CD8-positive, alpha-beta memory T cell (primary cell): ENCODE results near the gene PRDM2. TPM values are rescaled to one million over a fixed set of nuclear protein-coding genes. Genes with fewer than 3 reads are reported as not detected.
A peak's percentile ranks its signal among the peaks of the same experiment; 100 is the strongest.

Source experiments
- CTCF ChIA-PET: fragments of 350-600 bp; sonication (Branson Sonifier 250); formaldehyde crosslinking; loops from one replicate; lab custom pipeline; 2021; ENCODE audit warnings: antibody characterized with exemption; lab: Charles Lee
- POLR2A ChIA-PET: fragments of 350-600 bp; sonication (Branson Sonifier 250); formaldehyde crosslinking; loops from one replicate; lab custom pipeline; 2021; ENCODE audit warnings: antibody characterized with exemption; lab: Charles Lee
- DNase-seq, 5 donors: peaks; one replicate each; pipeline versions ENCODE4 v3.0.0 to v3.0.0-alpha.2; 2020 to 2022; ENCODE audit warnings: mixed read lengths in 1 of 5
- H3K27ac ChIP-seq: one replicate; pipeline ENCODE4 v1.7.0; 2013; ENCODE audit warnings: low read depth, mild to moderate bottlenecking, low read length, moderate library complexity
- H3K27me3 ChIP-seq: 2 replicates; pipeline ENCODE4 v1.7.0; 2013; ENCODE audit warnings: low read length, mild to moderate bottlenecking; ENCODE audit not compliant: insufficient read depth, poor library complexity, severe bottlenecking
- H3K36me3 ChIP-seq: 2 replicates; pipeline ENCODE4 v1.7.0; 2013; ENCODE audit warnings: mild to moderate bottlenecking, low read length, moderate library complexity; ENCODE audit not compliant: insufficient read depth
- H3K4me1 ChIP-seq: 2 replicates; pipeline ENCODE4 v1.7.0; 2013; ENCODE audit warnings: mild to moderate bottlenecking, low read length, moderate library complexity; ENCODE audit not compliant: insufficient read depth
- H3K4me3 ChIP-seq: 2 replicates; pipeline ENCODE4 v1.7.0; 2013; ENCODE audit warnings: mild to moderate bottlenecking, low read length
- H3K9me3 ChIP-seq: 2 replicates; pipeline ENCODE4 v1.7.0; 2013; ENCODE audit warnings: mild to moderate bottlenecking, low read length
- H3K27ac Mint-ChIP-seq, 8 donors: one replicate each; pipeline ENCODE4 v1.8.0; 2020 to 2021; ENCODE audit warnings: mixed read lengths in 8 of 8, mild to moderate bottlenecking in 6 of 8, inconsistent platforms in 3 of 8, moderate library complexity in 3 of 8
- H3K27me3 Mint-ChIP-seq, 2 donors: one replicate each; pipeline ENCODE4 v1.8.0; 2020 to 2021; ENCODE audit warnings: mixed read lengths in 2 of 2, mild to moderate bottlenecking in 1 of 2, moderate library complexity in 1 of 2
- H3K36me3 Mint-ChIP-seq, 3 donors: one replicate each; pipeline ENCODE4 v1.8.0; 2020 to 2021; ENCODE audit warnings: mixed read lengths in 3 of 3, inconsistent platforms in 1 of 3, mild to moderate bottlenecking in 1 of 3
- H3K4me1 Mint-ChIP-seq, 3 donors: one replicate each; pipeline ENCODE4 v1.8.0; 2020 to 2021; ENCODE audit warnings: mixed read lengths in 3 of 3, inconsistent platforms in 1 of 3, mild to moderate bottlenecking in 1 of 3
- H3K4me3 Mint-ChIP-seq, 7 donors: one replicate each; pipeline ENCODE4 v1.8.0; 2020 to 2021; ENCODE audit warnings: mixed read lengths in 7 of 7, mild to moderate bottlenecking in 6 of 7, moderate library complexity in 4 of 7, inconsistent platforms in 2 of 7
- H3K9me3 Mint-ChIP-seq, 5 donors: one replicate each; pipeline ENCODE4 v1.8.0; 2020 to 2022; ENCODE audit warnings: mixed read lengths in 5 of 5, mild to moderate bottlenecking in 3 of 5, moderate library complexity in 2 of 5, inconsistent platforms in 1 of 5
- polyA plus RNA-seq: library from polyadenylated mRNA; unstranded; fragments of 300-500 nt; fragmentation: Illumina TruSeq; gene quantifications from one replicate; pipeline ENCODE4 v1.2.3, GENCODE V29; 2021
- total RNA-seq, 2 experiments: library from RNA; stranded (reverse); gene quantifications; one replicate each; pipeline ENCODE4 v1.2.3, GENCODE V29; 2021

PRDM2 gene
- total and polyA plus RNA-seq, 3 experiments from 2014 or later = 24.4 to 70.1 (median 67.9) TPM

DNA sequence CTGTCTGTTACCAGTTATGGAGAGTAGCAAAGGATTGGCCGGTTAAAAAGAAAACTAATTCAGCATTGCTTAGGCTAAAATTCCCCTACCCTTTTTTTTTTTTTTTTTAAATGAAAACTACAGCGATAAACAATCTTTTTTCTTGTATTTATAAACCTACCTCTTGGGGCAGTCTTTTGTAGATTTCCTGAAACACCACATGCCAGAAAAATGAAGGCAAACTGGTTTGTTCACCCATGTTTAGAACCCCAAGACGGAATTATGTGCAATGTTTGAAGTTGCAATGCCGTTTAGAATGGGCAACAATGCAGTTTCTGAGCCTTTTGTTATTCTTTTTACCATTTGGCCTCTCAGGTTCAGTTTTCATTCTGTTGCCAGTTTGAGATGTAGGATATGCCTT is 59.1 kb downstream of the PRDM2 start:
- no peak overlapping the region for H3K27ac ChIP-seq
- DNase-seq = no peak
- peaks cover 0 to 46% (median 6%) of the 10 kb centered on the region in 3 donors for H3K36me3 Mint-ChIP-seq
- H3K4me3 Mint-ChIP-seq = peak overlapping the region in 4 of 7 donors; percentile 27 to 67 (median 48)
- peaks cover 90% of the 10 kb centered on the region for H3K4me1 ChIP-seq
- no peaks in the 10 kb centered on the region for H3K9me3 ChIP-seq
- H3K27me3 ChIP-seq = no peaks in the 10 kb centered on the region
- POLR2A ChIA-PET = interaction anchor here (0.7 kb wide), 1 partner anchor 10 kb away, joined by 3 read pairs; no protein-coding TSS in a partner anchor
- H3K9me3 Mint-ChIP-seq = no peaks in the 10 kb centered on the region
- H3K36me3 ChIP-seq = no peaks in the 10 kb centered on the region
- peaks cover 86 to 96% (median 92%) of the 10 kb centered on the region in 3 donors for H3K4me1 Mint-ChIP-seq
- H3K27me3 Mint-ChIP-seq = no peaks in the 10 kb centered on the region
- H3K27ac Mint-ChIP-seq = peak overlapping the region in 6 of 8 donors; percentile 20 to 58 (median 42)
- H3K4me3 ChIP-seq = no peak overlapping the region
- CTCF ChIA-PET = no interaction called here

DNA sequence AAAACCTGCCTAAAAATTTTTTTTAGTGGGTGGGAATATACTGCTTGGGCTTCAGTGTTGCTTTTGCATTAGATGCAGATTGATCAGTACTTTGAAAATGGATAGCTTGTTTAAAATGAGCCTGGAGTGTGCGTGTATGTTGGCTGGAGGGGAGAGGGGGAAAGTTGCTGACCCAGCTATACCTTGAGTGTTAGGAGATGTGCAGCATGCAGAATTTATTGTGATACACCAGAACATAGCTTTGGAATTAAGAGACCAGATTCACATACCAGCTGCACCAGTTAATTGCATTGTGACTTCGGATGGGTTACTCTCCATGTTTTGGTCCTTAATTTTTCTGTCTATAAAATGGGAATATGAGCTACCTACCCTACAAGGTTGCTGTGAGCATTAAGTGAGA is 60.4 kb downstream of the PRDM2 start:
- Histone ChIP-seq H3K27ac (no peak overlapping the region), H3K4me3 (no peak overlapping the region), H3K9me3 (no peaks in the 10 kb centered on the region), H3K4me1 (peaks cover 91% of the 10 kb centered on the region), H3K27me3 (no peaks in the 10 kb centered on the region), H3K36me3 (no peaks in the 10 kb centered on the region)
- CTCF ChIA-PET = interaction anchor here (1.3 kb wide), 1 partner anchor 11 kb away, joined by 4 read pairs; no protein-coding TSS in a partner anchor
- Mint-ChIP-seq H3K4me3 (peak overlapping the region in 3 of 7 donors; percentile 16 to 55 (median 21)), H3K9me3 (no peaks in the 10 kb centered on the region), H3K27me3 (no peaks in the 10 kb centered on the region), H3K4me1 (peaks cover 88 to 96% (median 94%) of the 10 kb centered on the region in 3 donors), H3K36me3 (peaks cover 0 to 40% (median 5%) of the 10 kb centered on the region in 3 donors), H3K27ac (peak overlapping the region in 6 of 8 donors; percentile 4 to 64 (median 32))
- no peak for DNase-seq
- POLR2A ChIA-PET = interaction anchor here (1.6 kb wide), 1 partner anchor 11 kb away, joined by 7 read pairs; no protein-coding TSS in a partner anchor

DNA sequence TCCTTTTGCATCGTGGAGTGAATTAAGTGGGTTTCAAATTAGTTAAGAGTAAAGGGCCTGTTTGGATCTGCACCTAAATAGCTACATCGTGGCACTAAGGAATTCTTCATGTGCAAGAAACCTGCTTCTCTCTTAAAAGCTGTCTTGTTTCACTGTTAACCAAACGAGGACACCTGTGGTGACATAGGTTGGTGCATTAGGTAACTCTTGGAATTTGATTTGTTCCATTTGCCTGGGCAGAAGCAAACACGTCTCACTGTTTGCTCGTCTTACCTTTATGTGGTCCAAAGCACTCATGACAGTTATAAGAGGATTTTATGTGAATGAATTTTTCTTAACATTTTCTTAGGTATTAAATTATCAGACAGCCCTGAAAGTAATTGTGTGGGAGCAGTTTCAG is 60.9 kb downstream of the PRDM2 start:
- Histone ChIP-seq H3K36me3 (no peaks in the 10 kb centered on the region), H3K4me1 (peaks cover 91% of the 10 kb centered on the region), H3K27ac (no peak overlapping the region), H3K4me3 (no peak overlapping the region), H3K9me3 (no peaks in the 10 kb centered on the region), H3K27me3 (no peaks in the 10 kb centered on the region)
- POLR2A ChIA-PET = interaction anchor here (1.6 kb wide), 1 partner anchor 12 kb away, joined by 7 read pairs; no protein-coding TSS in a partner anchor
- Mint-ChIP-seq H3K9me3 (no peaks in the 10 kb centered on the region), H3K4me3 (peak overlapping the region in 1 of 7 donors; percentile 0), H3K4me1 (peaks cover 90 to 99% (median 94%) of the 10 kb centered on the region in 3 donors), H3K27me3 (no peaks in the 10 kb centered on the region), H3K36me3 (peaks cover 0 to 41% (median 4%) of the 10 kb centered on the region in 3 donors), H3K27ac (peak overlapping the region in 3 of 8 donors; percentile 4 to 40 (median 22))
- CTCF ChIA-PET = interaction anchor here (1.3 kb wide), 1 partner anchor 12 kb away, joined by 4 read pairs; no protein-coding TSS in a partner anchor
- DNase-seq = no peak

DNA sequence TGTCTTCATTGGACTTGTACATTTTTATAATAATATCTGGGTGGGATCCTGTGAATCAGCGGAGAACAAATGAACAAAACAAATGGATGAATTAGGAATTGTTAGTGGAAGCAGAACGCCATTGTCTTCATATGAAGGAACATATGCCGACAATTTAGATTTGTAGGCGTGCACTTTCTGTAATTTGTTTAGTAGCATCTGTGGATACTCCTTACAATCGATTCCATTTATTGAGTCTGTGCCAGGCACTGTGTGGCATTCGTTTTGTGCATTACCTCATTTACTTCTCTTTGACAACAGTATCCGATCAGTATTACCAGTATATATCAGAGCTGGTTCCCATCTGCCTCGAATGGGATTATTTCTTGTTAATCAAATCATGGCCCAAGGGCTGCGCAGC is 61.9 kb downstream of the PRDM2 start:
- no peaks in the 10 kb centered on the region for H3K9me3 ChIP-seq
- no peak overlapping the region for H3K4me3 ChIP-seq
- H3K4me1 ChIP-seq = peaks cover 83% of the 10 kb centered on the region
- H3K27me3 ChIP-seq = no peaks in the 10 kb centered on the region
- POLR2A ChIA-PET = interaction anchor here (1.3 kb wide), 1 partner anchor 13 kb away, joined by 3 read pairs; no protein-coding TSS in a partner anchor
- H3K36me3 ChIP-seq = no peaks in the 10 kb centered on the region
- Mint-ChIP-seq H3K9me3 (no peaks in the 10 kb centered on the region), H3K27me3 (no peaks in the 10 kb centered on the region), H3K36me3 (peaks cover 0 to 42% (median 4%) of the 10 kb centered on the region in 3 donors), H3K4me1 (peaks cover 91 to 100% (median 95%) of the 10 kb centered on the region in 3 donors), H3K4me3 (peak overlapping the region in 2 of 7 donors; percentile 30 to 33), H3K27ac (peak overlapping the region in 5 of 8 donors; percentile 15 to 52 (median 29))
- CTCF ChIA-PET = no interaction called here
- H3K27ac ChIP-seq = no peak overlapping the region
- DNase-seq = no peak

DNA sequence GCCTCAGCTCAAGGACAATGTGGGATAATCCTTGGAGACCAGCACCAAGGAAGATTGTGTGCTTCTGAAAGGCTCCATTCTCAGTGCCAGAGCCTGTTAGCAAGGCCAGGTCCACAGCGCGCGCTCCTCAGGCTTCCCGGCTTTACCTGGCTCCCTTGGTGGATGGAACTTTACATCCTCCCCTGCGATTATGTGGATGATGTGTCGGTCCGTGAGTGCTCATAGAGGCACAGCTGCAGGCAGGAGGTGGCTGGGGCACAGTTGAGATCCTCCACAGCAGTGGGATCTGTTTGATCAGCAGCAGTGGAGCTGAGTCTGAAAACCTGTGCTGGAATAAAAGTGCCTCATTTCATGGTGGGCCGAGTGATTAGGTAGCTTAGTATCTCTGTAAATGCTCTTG is 62.7 kb downstream of the PRDM2 start:
- Mint-ChIP-seq H3K4me3 (peak overlapping the region in 3 of 7 donors; percentile 8 to 47 (median 39)), H3K27ac (peak overlapping the region in 7 of 8 donors; percentile 1 to 84 (median 76)), H3K9me3 (no peaks in the 10 kb centered on the region), H3K36me3 (peaks cover 0 to 43% (median 4%) of the 10 kb centered on the region in 3 donors), H3K27me3 (no peaks in the 10 kb centered on the region), H3K4me1 (peaks cover 86 to 98% (median 91%) of the 10 kb centered on the region in 3 donors)
- no peak for DNase-seq
- Histone ChIP-seq H3K27me3 (no peaks in the 10 kb centered on the region), H3K9me3 (no peaks in the 10 kb centered on the region), H3K36me3 (no peaks in the 10 kb centered on the region), H3K4me1 (peaks cover 76% of the 10 kb centered on the region), H3K27ac (no peak overlapping the region), H3K4me3 (no peak overlapping the region)
- CTCF ChIA-PET = no interaction called here
- POLR2A ChIA-PET = interaction anchor here (1.3 kb wide), 1 partner anchor 13 kb away, joined by 3 read pairs; no protein-coding TSS in a partner anchor

DNA sequence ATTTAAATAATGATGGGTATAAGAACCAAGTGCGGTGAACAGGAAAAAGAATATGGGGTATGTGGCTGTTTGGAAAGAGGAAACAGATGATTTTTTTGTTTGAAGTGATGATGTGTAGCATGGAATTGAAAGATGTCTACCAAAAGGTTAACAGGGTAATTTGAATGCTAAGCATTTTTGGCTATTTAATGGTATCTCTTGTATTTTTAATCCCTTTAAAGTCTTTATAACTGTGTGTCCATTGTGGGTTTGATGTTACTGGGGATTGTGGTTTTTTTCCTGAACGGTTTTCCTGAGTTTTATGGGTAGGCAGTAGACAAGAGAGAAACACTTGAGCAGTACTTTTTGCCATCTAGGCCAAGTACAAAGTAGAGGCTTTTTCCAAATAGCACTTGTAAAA is 63.2 kb downstream of the PRDM2 start:
- peaks cover 71% of the 10 kb centered on the region for H3K4me1 ChIP-seq
- H3K4me3 ChIP-seq = no peak overlapping the region
- POLR2A ChIA-PET = interaction anchor here (1.3 kb wide), 1 partner anchor 14 kb away, joined by 3 read pairs; no protein-coding TSS in a partner anchor
- H3K36me3 ChIP-seq = no peaks in the 10 kb centered on the region
- H3K4me1 Mint-ChIP-seq = peaks cover 84 to 93% (median 87%) of the 10 kb centered on the region in 3 donors
- H3K27ac ChIP-seq = no peak overlapping the region
- CTCF ChIA-PET = no interaction called here
- H3K4me3 Mint-ChIP-seq = peak overlapping the region in 4 of 7 donors; percentile 8 to 43 (median 36)
- no peaks in the 10 kb centered on the region for H3K27me3 ChIP-seq
- H3K27ac Mint-ChIP-seq = peak overlapping the region in 7 of 8 donors; percentile 1 to 84 (median 75)
- no peaks in the 10 kb centered on the region for H3K9me3 Mint-ChIP-seq
- no peaks in the 10 kb centered on the region for H3K9me3 ChIP-seq
- H3K27me3 Mint-ChIP-seq = no peaks in the 10 kb centered on the region
- DNase-seq = no peak
- peaks cover 0 to 42% (median 4%) of the 10 kb centered on the region in 3 donors for H3K36me3 Mint-ChIP-seq

DNA sequence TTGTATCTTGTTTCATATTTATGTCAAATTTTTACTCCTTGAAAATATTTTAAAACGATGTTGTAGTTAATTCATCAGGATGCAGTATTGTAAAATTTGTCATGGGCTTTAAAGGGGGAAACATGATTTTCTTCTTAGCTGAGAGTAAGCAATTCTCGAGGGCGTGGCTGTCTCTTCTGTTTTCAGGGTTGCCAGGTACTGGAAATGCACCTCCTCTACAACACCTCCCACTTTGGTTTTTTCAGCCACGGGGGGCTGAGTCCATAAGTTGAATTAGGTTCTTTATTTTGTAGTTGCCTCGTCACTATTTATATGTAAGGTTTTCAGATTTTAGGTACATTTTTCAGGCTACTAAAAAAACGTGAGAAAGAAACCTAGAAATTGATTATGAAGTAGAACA is 64.0 kb downstream of the PRDM2 start:
- Mint-ChIP-seq H3K4me1 (peaks cover 84 to 91% (median 87%) of the 10 kb centered on the region in 3 donors), H3K27ac (peak overlapping the region; percentile 11 to 85 (median 60)), H3K36me3 (peaks cover 0 to 49% (median 4%) of the 10 kb centered on the region in 3 donors), H3K27me3 (no peaks in the 10 kb centered on the region), H3K9me3 (no peaks in the 10 kb centered on the region), H3K4me3 (peak overlapping the region in 4 of 7 donors; percentile 13 to 64 (median 34))
- ChIA-PET CTCF (no interaction called here), POLR2A (interaction anchor here (1.0 kb wide), 1 partner anchor 15 kb away, joined by 4 read pairs; no protein-coding TSS in a partner anchor)
- H3K9me3 ChIP-seq = no peaks in the 10 kb centered on the region
- peak in 3 of 5 donors; percentile 21 to 54 (median 21) for DNase-seq
- no peak overlapping the region for H3K27ac ChIP-seq
- no peaks in the 10 kb centered on the region for H3K36me3 ChIP-seq
- peaks cover 67% of the 10 kb centered on the region for H3K4me1 ChIP-seq
- no peak overlapping the region for H3K4me3 ChIP-seq
- H3K27me3 ChIP-seq = no peaks in the 10 kb centered on the region
